Activated CD8-positive, alpha-beta T cell treated with anti-CD3 and anti-CD28 coated beads, Interleukin-2, amount 10 ng/mL, durations not matched to agents 7 days and 5 days (primary cell): Measurements from ENCODE around the gene METTL24. TPM values are rescaled to one million over a fixed set of nuclear protein-coding genes. Genes with fewer than 3 reads are reported as not detected.

Experiments
- ATAC-seq: fragments of 150-1000 bp; cut with Tn5 transposase; one replicate; pipeline ENCODE4 v1.10.0; 2021; ENCODE audit warnings: moderate library complexity
- CTCF ChIA-PET: fragments of 350-600 bp; sonication (Branson Sonifier 250); formaldehyde crosslinking; loops from one replicate; lab custom pipeline; 2021; ENCODE audit warnings: antibody characterized with exemption; lab: Charles Lee
- POLR2A ChIA-PET: fragments of 350-600 bp; sonication (Branson Sonifier 250); formaldehyde crosslinking; loops from one replicate; lab custom pipeline; 2021; ENCODE audit warnings: antibody characterized with exemption; lab: Charles Lee
- DNase-seq: peaks from one replicate; pipeline ENCODE4 v3.0.0-alpha.2; 2020
- H3K27ac Mint-ChIP-seq: one replicate; pipeline ENCODE4 v1.8.0; 2021; ENCODE audit warnings: mild to moderate bottlenecking, mixed read lengths
- H3K27me3 Mint-ChIP-seq: one replicate; pipeline ENCODE4 v1.8.0; 2021; ENCODE audit warnings: low read depth, mixed read lengths
- H3K36me3 Mint-ChIP-seq: one replicate; pipeline ENCODE4 v1.8.0; 2021; ENCODE audit warnings: low read depth, mixed read lengths
- H3K4me1 Mint-ChIP-seq: one replicate; pipeline ENCODE4 v1.8.0; 2021; ENCODE audit warnings: low read depth, mixed read lengths
- H3K4me3 Mint-ChIP-seq: one replicate; pipeline ENCODE4 v1.8.0; 2021; ENCODE audit warnings: mild to moderate bottlenecking, mixed read lengths
- H3K9me3 Mint-ChIP-seq: one replicate; pipeline ENCODE4 v1.8.0; 2022; ENCODE audit warnings: mixed read lengths; ENCODE audit not compliant: insufficient read depth
- total RNA-seq, 2 experiments: library from RNA; stranded (reverse); gene quantifications; one replicate each; pipeline ENCODE4 v1.2.3, GENCODE V29; 2021

The METTL24 gene
- total RNA-seq, 2 experiments from 2014 or later, result not detected

DNA sequence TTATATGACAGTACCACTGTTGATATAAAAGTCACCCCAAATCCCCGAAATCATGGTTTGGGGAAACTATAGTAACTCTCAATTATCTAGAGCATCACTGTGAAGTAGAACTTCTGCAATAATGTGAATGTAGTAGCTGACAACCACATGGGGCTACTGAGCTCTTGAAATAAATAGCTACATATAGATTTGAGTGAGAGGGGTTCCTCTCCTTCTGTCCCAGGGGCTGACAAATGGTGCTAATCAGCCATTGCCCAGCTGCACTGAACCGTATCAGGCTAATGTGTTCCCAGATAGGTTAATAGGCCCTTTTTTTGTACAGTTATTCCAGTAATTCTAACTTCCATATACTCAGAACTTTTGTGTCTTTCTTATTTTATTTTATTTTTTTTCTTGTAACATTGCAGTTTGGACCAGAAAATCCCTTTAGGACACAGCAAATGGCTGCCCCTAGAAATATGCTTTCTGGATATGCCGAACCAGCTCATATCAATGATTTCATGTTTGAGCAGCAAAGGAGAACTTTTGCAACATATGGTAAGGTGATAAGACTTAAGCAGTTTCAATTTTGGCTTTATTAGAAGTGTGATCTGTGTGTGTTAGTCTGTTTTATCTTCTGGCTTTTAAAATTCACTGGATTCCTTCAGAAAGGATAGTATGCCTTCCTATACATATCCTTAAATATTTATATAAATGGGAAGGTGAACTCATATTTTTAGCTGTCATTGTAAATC is 156.8 kb downstream of the METTL24 start:
- H3K9me3 Mint-ChIP-seq, result no peaks in the 10 kb centered on the region
- H3K36me3 Mint-ChIP-seq, result peaks cover 5% of the 10 kb centered on the region
- DNase-seq (no peak), ATAC-seq (no peak)
- no peak overlapping the region for H3K4me3 Mint-ChIP-seq
- H3K27ac Mint-ChIP-seq, result no peak overlapping the region
- peaks cover 4% of the 10 kb centered on the region for H3K4me1 Mint-ChIP-seq
- H3K27me3 Mint-ChIP-seq, result no peaks in the 10 kb centered on the region
- ChIA-PET POLR2A (no interaction called here), CTCF (interaction anchor here (1.0 to 1.1 kb wide), 2 partner anchors 12 to 162 kb away, joined by 3 read pairs; no protein-coding TSS in a partner anchor)

DNA sequence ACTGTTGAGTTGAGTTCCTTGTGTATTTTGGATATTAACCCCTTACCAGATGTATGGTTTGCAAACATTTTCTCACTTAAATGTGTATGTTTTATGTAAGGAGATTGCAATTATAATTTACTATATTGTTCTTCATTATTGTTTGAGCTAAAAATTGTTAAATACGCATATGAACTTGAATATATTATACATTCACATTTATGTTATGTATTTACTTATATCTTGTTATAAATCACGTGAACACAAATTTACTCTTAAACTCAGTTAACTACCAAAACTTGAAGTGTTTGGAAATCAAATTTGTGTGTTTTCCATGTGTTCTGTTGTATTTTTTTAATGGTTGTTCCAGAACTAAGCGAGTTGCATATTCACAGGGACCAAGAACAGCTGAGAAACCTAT is 159.6 kb downstream of the METTL24 start:
- ChIA-PET CTCF (interaction anchor here (0.6 to 1.6 kb wide), 3 partner anchors 20 to 1965 kb away, joined by 3 to 5 read pairs (median 3); no protein-coding TSS in a partner anchor), POLR2A (no interaction called here)
- Mint-ChIP-seq H3K4me1 (no peaks in the 10 kb centered on the region), H3K4me3 (no peak overlapping the region), H3K9me3 (no peaks in the 10 kb centered on the region), H3K36me3 (peaks cover 12% of the 10 kb centered on the region), H3K27ac (no peak overlapping the region), H3K27me3 (no peaks in the 10 kb centered on the region)
- ATAC-seq (no peak), DNase-seq (no peak)

DNA sequence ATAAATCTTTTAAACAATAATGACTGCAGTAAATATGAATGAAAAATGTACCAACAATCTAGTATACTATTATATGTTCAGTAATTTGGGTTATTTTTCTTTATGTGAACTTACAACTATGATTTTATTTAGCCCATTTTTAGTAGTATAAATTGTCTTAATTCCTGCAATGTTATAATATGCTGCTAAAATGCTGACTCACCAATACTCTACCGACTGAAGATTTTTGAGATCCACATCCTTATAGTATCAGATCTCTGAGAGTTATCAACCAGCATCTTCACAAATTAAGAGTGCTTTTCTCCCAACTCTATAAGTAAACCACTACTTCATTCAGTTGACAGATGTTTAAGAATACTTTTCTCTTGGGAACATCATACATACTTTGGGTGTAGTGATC is 161.3 kb downstream of the METTL24 start:
- no peak for ATAC-seq
- CTCF ChIA-PET, result no interaction called here

DNA sequence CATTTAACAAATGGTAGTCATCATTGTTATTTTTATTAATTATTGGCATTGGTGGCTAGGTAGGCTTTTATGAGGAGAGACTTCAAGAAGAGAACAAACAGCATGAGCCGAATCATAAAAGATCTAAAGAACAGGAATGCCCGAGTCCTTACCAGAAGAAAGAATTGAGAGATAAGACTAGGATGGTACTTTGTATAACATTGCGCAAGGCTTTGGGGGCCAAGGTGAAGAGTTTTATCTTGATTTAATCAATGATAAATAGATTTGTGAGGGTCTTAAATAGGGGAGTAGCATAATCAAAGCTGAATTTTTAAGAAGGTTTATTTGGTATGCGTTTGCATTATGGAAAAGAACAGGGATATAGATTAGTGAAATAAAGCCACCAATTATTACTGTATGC is 162.5 kb downstream of the METTL24 start:
- Mint-ChIP-seq H3K4me3 (no peak overlapping the region), H3K36me3 (peaks cover 13% of the 10 kb centered on the region), H3K9me3 (no peaks in the 10 kb centered on the region), H3K4me1 (no peaks in the 10 kb centered on the region), H3K27ac (no peak overlapping the region), H3K27me3 (no peaks in the 10 kb centered on the region)
- POLR2A ChIA-PET, result no interaction called here
- DNase-seq, result no peak
- no peak for ATAC-seq
- CTCF ChIA-PET, result interaction anchor here (1.2 kb wide), 1 partner anchor 17 kb away, joined by 4 read pairs; no protein-coding TSS in a partner anchor

More for the DNA sequence above, 161.3 kb downstream of the METTL24 start:
- Mint-ChIP-seq H3K4me3 (no peak overlapping the region), H3K36me3 (peaks cover 13% of the 10 kb centered on the region), H3K9me3 (no peaks in the 10 kb centered on the region), H3K27me3 (no peaks in the 10 kb centered on the region), H3K4me1 (no peaks in the 10 kb centered on the region), H3K27ac (no peak overlapping the region)
- DNase-seq, result no peak
- POLR2A ChIA-PET, result no interaction called here

Other genes starting within 250 kb of the METTL24 start
- gene WASF1, start 178.7 kb downstream of the METTL24 start, total RNA-seq, result under 1 TPM; 0.50 to 0.76 TPM
- gene CDC40, start 177.9 kb downstream of the METTL24 start, total RNA-seq, result 10 to 100 TPM; 25.9 to 27.0 TPM
- not detected for gene DDO, start 57.2 kb upstream of the METTL24 start, total RNA-seq
- gene SLC22A16, start 118.3 kb upstream of the METTL24 start, total RNA-seq, result not detected